Measurements from ENCODE around the gene SLC5A10. TPM values are rescaled to one million over a fixed set of nuclear protein-coding genes. Genes with fewer than 3 reads are reported as not detected.

SLC5A10 gene
- polyA plus RNA-seq, 1 donor (not counting 4 experiments of a cell fraction or from before 2014, with no cell fraction given): not detected

- Histone ChIP-seq H3K4me3 (ENCODE audit: control insufficient read depth in 2 of 3, extremely low read depth in 1 of 3, insufficient read depth in 2 of 3, low read depth in 1 of 3, low read length in 3 of 3) (no peak overlapping the region), H3K36me3 (ENCODE audit: control insufficient read depth in 2 of 2, extremely low read depth in 1 of 2, insufficient read depth in 2 of 2, low read length in 2 of 2) (peaks cover 47 to 74% of the 10 kb centered on the region in 2 experiments), H2AFZ (ENCODE audit: control insufficient read depth, low read length) (no peak overlapping the region), H3K79me2 (ENCODE audit: control insufficient read depth, insufficient read depth, low read length) (peaks cover 22% of the 10 kb centered on the region), H3K9me1 (ENCODE audit: control insufficient read depth, extremely low read depth, insufficient read depth, low read length) (peaks cover 4% of the 10 kb centered on the region), H3K9ac (ENCODE audit: control insufficient read depth, extremely low read depth, insufficient read depth, low read length) (no peak overlapping the region), H3K27me3 (ENCODE audit: control insufficient read depth, extremely low read depth, insufficient read depth, low read length) (no peaks in the 10 kb centered on the region), H3K27ac (ENCODE audit: control insufficient read depth, insufficient read depth, low read length) (no peak overlapping the region), H3K4me2 (ENCODE audit: control insufficient read depth, extremely low read depth, insufficient read depth, low read depth, low read length) (no peak overlapping the region), H3K4me1 (ENCODE audit: control insufficient read depth, extremely low read depth, insufficient read depth, low read length) (peaks cover 21% of the 10 kb centered on the region), H3K9me3 (ENCODE audit: control insufficient read depth, low read depth, low read length) (no peaks in the 10 kb centered on the region), H4K20me1 (ENCODE audit: control insufficient read depth, extremely low read depth, insufficient read depth, low read length) (peaks cover 25% of the 10 kb centered on the region)
- no peak for DNase-seq (ENCODE audit: low read depth, low spot score)
- no peak for FAIRE-seq
- TF ChIP-seq CTCF (optimal IDR thresholded peaks at IDR 0.05 in 1 of 3, IDR thresholded peaks at IDR 0.05 in 1 of 3, conservative IDR thresholded peaks at IDR 0.05 in 1 of 3; ENCODE audit: extremely low read depth in 1 of 3, insufficient read depth in 2 of 3, low read length in 3 of 3) (no peak), EZH2 (IDR thresholded peaks at IDR 0.05; ENCODE audit: low read length) (no peak)
- dilution Hi-C loops (cut with MboI; ENCODE audit: extremely low pct_ligation_motif_present, low sequenced_read_pairs): no loop called here
Measured at GRCh38 chr17:18977021-18977420, 25.1 kb downstream of the SLC5A10 start.

- DNase-seq (ENCODE audit: low read depth, low spot score) (no peak), FAIRE-seq (no peak)
- Histone ChIP-seq H3K9me3 (ENCODE audit: control insufficient read depth, low read depth, low read length) (no peaks in the 10 kb centered on the region), H4K20me1 (ENCODE audit: control insufficient read depth, extremely low read depth, insufficient read depth, low read length) (peaks cover 25% of the 10 kb centered on the region), H3K36me3 (ENCODE audit: control insufficient read depth in 2 of 2, extremely low read depth in 1 of 2, insufficient read depth in 2 of 2, low read length in 2 of 2) (peaks cover 43 to 68% of the 10 kb centered on the region in 2 experiments), H3K4me3 (ENCODE audit: control insufficient read depth in 2 of 3, extremely low read depth in 1 of 3, insufficient read depth in 2 of 3, low read depth in 1 of 3, low read length in 3 of 3) (no peak overlapping the region), H3K9me1 (ENCODE audit: control insufficient read depth, extremely low read depth, insufficient read depth, low read length) (peaks cover 4% of the 10 kb centered on the region), H3K27me3 (ENCODE audit: control insufficient read depth, extremely low read depth, insufficient read depth, low read length) (no peaks in the 10 kb centered on the region), H2AFZ (ENCODE audit: control insufficient read depth, low read length) (no peak overlapping the region), H3K9ac (ENCODE audit: control insufficient read depth, extremely low read depth, insufficient read depth, low read length) (no peak overlapping the region), H3K4me2 (ENCODE audit: control insufficient read depth, extremely low read depth, insufficient read depth, low read depth, low read length) (no peak overlapping the region), H3K27ac (ENCODE audit: control insufficient read depth, insufficient read depth, low read length) (no peak overlapping the region), H3K79me2 (ENCODE audit: control insufficient read depth, insufficient read depth, low read length) (peaks cover 22% of the 10 kb centered on the region), H3K4me1 (ENCODE audit: control insufficient read depth, extremely low read depth, insufficient read depth, low read length) (peaks cover 28% of the 10 kb centered on the region)
- dilution Hi-C loops (cut with MboI; ENCODE audit: extremely low pct_ligation_motif_present, low sequenced_read_pairs): no loop called here
- TF ChIP-seq EZH2 (IDR thresholded peaks at IDR 0.05; ENCODE audit: low read length): no peak
- no peak for TF ChIP-seq CTCF (optimal IDR thresholded peaks at IDR 0.05 in 1 of 3, IDR thresholded peaks at IDR 0.05 in 1 of 3, conservative IDR thresholded peaks at IDR 0.05 in 1 of 3; ENCODE audit: extremely low read depth in 1 of 3, insufficient read depth in 2 of 3, low read length in 3 of 3)
Measured at GRCh38 chr17:18977646-18978045, 25.7 kb downstream of the SLC5A10 start.

Data from keratinocyte (primary cell).